GM23248 (cell line): ENCODE data around the gene PSME1. TPM values are rescaled to one million over a fixed set of nuclear protein-coding genes. Genes with fewer than 3 reads are reported as not detected.

Experiments used
- DNase-seq: peaks from one replicate; pipeline ENCODE4 v3.0.0-alpha.2; 2015
- H2AFZ ChIP-seq: fragments of 200-600 bp; sonication (generic); 2 replicates; pipeline ENCODE4 v1.6.1; 2016; ENCODE audit warnings: antibody characterized with exemption
- H3F3A ChIP-seq: fragments of 200-600 bp; sonication (generic); 2 replicates; pipeline ENCODE4 v1.6.1; 2016; ENCODE audit warnings: mild to moderate bottlenecking, antibody characterized with exemption, mixed run types; ENCODE audit not compliant: insufficient read depth
- H3K27ac ChIP-seq: fragments of 200-600 bp; sonication (generic); 2 replicates; pipeline ENCODE4 v1.5.1; 2016; ENCODE audit warnings: mild to moderate bottlenecking
- H3K27me3 ChIP-seq: fragments of 200-600 bp; sonication (generic); replicated peaks from 2 replicates; pipeline ENCODE4 v1.6.1; 2016; ENCODE audit warnings: mild to moderate bottlenecking; ENCODE audit not compliant: insufficient read depth
- H3K36me3 ChIP-seq: fragments of 200-600 bp; sonication (generic); 2 replicates; pipeline ENCODE4 v1.6.1; 2016; ENCODE audit warnings: low read depth, mild to moderate bottlenecking
- H3K4me1 ChIP-seq: fragments of 200-600 bp; sonication (generic); 2 replicates; pipeline ENCODE4 v1.6.1; 2016; ENCODE audit warnings: mild to moderate bottlenecking; ENCODE audit not compliant: insufficient read depth
- H3K4me2 ChIP-seq: fragments of 200-600 bp; sonication (generic); one replicate; pipeline ENCODE4 v1.6.1; 2016; ENCODE audit warnings: mild to moderate bottlenecking; ENCODE audit not compliant: unreplicated experiment
- H3K4me3 ChIP-seq: fragments of 200-600 bp; sonication (generic); 2 replicates; pipeline ENCODE4 v1.5.1; 2016; ENCODE audit warnings: mild to moderate bottlenecking
- H3K79me2 ChIP-seq: fragments of 200-600 bp; sonication (generic); 2 replicates; pipeline ENCODE4 v1.6.1; 2016; ENCODE audit warnings: mild to moderate bottlenecking; ENCODE audit not compliant: insufficient read depth
- H3K9ac ChIP-seq: fragments of 200-600 bp; sonication (generic); 2 replicates; pipeline ENCODE4 v1.6.1; 2016; ENCODE audit warnings: mild to moderate bottlenecking
- H3K9me2 ChIP-seq: fragments of 200-600 bp; sonication (generic); 2 replicates; pipeline ENCODE4 v1.6.1; 2016; ENCODE audit warnings: mixed run types, mild to moderate bottlenecking, moderate library complexity; ENCODE audit not compliant: insufficient read depth
- H3K9me3 ChIP-seq: fragments of 200-600 bp; sonication (generic); one replicate; pipeline ENCODE4 v1.6.1; 2017; ENCODE audit warnings: low read depth
- H4K20me1 ChIP-seq: fragments of 200-600 bp; sonication (generic); 2 replicates; pipeline ENCODE4 v1.6.0; 2016; ENCODE audit not compliant: insufficient read depth
- EZH2 ChIP-seq: fragments of 200-600 bp; sonication (generic); IDR thresholded peaks from 2 replicates; pipeline ENCODE4 v1.6.1; 2018; ENCODE audit warnings: antibody characterized with exemption, mild to moderate bottlenecking; ENCODE audit not compliant: insufficient read depth, poor library complexity, severe bottlenecking
- EZH2phosphoT487 ChIP-seq: fragments of 200-600 bp; sonication (generic); IDR thresholded peaks from 2 replicates; pipeline ENCODE4 v1.6.1; 2018; ENCODE audit warnings: antibody characterized with exemption, moderate library complexity, mild to moderate bottlenecking, low read depth; ENCODE audit not compliant: insufficient read depth
- WGBS, 2 experiments: methylation state at CpG; one replicate each; pipeline ENCODE4 v1.1.6; 2015 to 2017; ENCODE audit warnings: low lambda C conversion rate in 2 of 2, low coverage in 1 of 2; ENCODE audit errors: missing lambda C conversion rate in 2 of 2; 5-methylcytosine and 5-hydroxymethylcytosine counted together
- in situ Hi-C: fragments of 300-500 bp; cut with MboI; formaldehyde crosslinking; loops from 2 replicates; pipeline ENCODE4 v1.15.0; 2020
- polyA plus RNA-seq: library from polyadenylated mRNA; unstranded; fragments of >200 nt; fragmentation: Nextera tagmentation; extraction: Ambion mirVana; gene quantifications from 2 replicates; pipeline ENCODE4 v1.2.1, GENCODE V29; 2016
- total RNA-seq: library from RNA; depleted of rRNA; stranded (reverse); fragments of >200 nt; shearing (Covaris generic); gene quantifications from 2 replicates; pipeline ENCODE4 v1.2.3, GENCODE V29; 2014

The PSME1 gene
- total and polyA plus RNA-seq, 2 experiments from 2014 or later: 58.9 to 144 TPM

- DNase-seq: no peak
- peaks cover 45% of the 10 kb centered on the region for H3K79me2 ChIP-seq
- H3F3A ChIP-seq: peaks cover 9% of the 10 kb centered on the region
- H3K27me3 ChIP-seq: no peaks in the 10 kb centered on the region
- H3K4me2 ChIP-seq: no peak overlapping the region
- no peak overlapping the region for H3K4me3 ChIP-seq
- H3K4me1 ChIP-seq: peaks cover 18% of the 10 kb centered on the region; the same call in 1 of the 2 replicates
- H3K27ac ChIP-seq: no peak overlapping the region
- no peaks in the 10 kb centered on the region for H4K20me1 ChIP-seq
- no peak overlapping the region for H3K9ac ChIP-seq
- in situ Hi-C loops: no loop called here
- WGBS, 2 experiments: 81 to 88% methylated on average over 8 of the region's 8 CpGs
- H3K36me3 ChIP-seq: peaks cover 12% of the 10 kb centered on the region; the same call in 1 of the 2 replicates
- no peaks in the 10 kb centered on the region for H3K9me3 ChIP-seq
- no peak for TF ChIP-seq EZH2phosphoT487
- TF ChIP-seq EZH2: no peak
- H2AFZ ChIP-seq: no peak overlapping the region
- no peaks in the 10 kb centered on the region for H3K9me2 ChIP-seq
Observed at GRCh38 chr14:24137529-24138395, 1.8 kb downstream of the PSME1 start.

DNA sequence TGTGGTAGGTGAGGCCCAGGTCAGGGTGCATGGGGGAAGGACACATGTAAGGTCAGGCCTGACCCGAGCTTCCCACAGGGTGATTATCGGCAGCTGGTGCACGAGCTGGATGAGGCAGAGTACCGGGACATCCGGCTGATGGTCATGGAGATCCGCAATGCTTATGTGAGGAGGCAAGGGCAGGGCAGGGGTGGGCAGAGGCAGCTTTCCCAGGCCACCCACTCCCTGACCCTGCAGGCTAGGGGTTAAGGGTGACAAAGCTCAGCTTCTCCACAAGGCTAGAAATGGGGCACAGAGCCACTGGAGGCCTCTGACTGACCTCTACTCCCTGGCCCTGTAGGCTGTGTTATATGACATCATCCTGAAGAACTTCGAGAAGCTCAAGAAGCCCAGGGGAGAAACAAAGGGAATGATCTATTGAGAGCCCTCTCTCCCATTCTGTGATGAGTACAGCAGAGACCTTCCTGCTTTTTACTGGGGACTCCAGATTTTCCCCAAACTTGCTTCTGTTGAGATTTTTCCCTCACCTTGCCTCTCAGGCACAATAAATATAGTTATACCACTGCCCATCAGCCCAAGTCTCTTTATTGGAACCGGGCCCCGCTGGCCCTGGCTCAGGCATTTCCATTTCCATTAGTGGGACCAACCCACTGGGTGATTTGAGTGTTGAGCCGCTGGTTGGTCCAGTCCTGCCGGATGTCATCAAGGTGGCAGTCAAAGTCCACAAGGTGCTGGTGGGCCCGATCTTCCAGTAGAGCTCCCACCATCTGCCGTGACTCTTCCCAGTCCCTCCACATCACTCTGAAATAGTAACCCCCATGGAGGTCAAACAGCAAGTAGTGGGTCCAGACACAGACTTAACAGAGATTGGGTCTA is 2.6 kb downstream of the PSME1 start:
- in situ Hi-C loops: no loop called here
- H3K36me3 ChIP-seq: peaks cover 12% of the 10 kb centered on the region; the same call in 1 of the 2 replicates
- no peaks in the 10 kb centered on the region for H3K27me3 ChIP-seq
- no peak for DNase-seq
- H3K9me3 ChIP-seq: no peaks in the 10 kb centered on the region
- no peak overlapping the region for H3K4me2 ChIP-seq
- peaks cover 25% of the 10 kb centered on the region for H3K4me1 ChIP-seq
- no peak overlapping the region for H3K27ac ChIP-seq
- H3K4me3 ChIP-seq: no peak overlapping the region
- 87 to 88% methylated on average over 13 of the region's 13 CpGs for WGBS, 2 experiments
- TF ChIP-seq EZH2phosphoT487 (no peak), EZH2 (no peak)
- no peaks in the 10 kb centered on the region for H3K9me2 ChIP-seq
- no peaks in the 10 kb centered on the region for H4K20me1 ChIP-seq
- H2AFZ ChIP-seq: no peak overlapping the region
- peaks cover 17% of the 10 kb centered on the region for H3F3A ChIP-seq
- H3K9ac ChIP-seq: no peak overlapping the region
- H3K79me2 ChIP-seq: peaks cover 45% of the 10 kb centered on the region

DNA sequence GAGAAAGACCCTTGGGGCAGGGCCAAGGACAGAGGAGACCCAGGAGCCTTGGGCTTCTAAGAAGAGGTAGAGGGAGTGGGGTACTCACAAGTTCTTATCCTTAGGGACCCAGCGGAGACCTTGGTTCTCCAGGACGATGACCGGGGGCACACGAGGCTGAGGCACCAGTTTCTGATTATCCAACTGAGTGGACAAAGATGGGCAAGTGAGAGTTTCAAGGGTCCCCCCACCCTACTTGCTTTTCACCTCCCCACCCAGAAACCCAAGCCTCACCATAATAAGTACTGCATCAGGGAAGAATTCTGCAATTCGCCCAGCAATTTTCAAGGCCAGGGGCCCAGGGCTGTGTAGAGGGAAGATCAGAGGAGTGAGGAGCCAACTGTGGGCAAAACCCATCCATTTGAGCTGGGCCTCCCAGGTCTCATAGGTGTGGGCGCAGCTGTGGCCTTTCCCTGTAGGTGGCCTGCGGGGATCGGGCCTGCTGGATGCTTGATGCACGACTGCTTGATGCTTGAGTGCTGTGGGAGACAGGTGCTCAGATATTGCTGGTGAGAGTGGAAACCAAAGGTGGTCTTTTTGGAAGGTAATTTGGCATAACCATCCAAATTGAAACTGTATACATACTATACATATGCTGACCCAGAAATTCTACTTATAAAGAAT is 3.4 kb downstream of the PSME1 start:
- Histone ChIP-seq H3K9me3 (no peaks in the 10 kb centered on the region), H3K27ac (no peak overlapping the region), H3K27me3 (no peaks in the 10 kb centered on the region), H2AFZ (no peak overlapping the region), H3F3A (peaks cover 24% of the 10 kb centered on the region), H3K9ac (peak overlapping the region; percentile 81; the same call in 1 of the 2 replicates), H3K36me3 (peaks cover 12% of the 10 kb centered on the region; the same call in 1 of the 2 replicates), H3K79me2 (peaks cover 51% of the 10 kb centered on the region), H3K4me3 (peak overlapping the region; percentile 93), H3K4me1 (peaks cover 31% of the 10 kb centered on the region), H3K9me2 (no peaks in the 10 kb centered on the region), H3K4me2 (peak overlapping the region; percentile 95), H4K20me1 (no peaks in the 10 kb centered on the region)
- whole genome bisulfite sequencing, 2 experiments: 93 to 96% methylated on average over 9 of the region's 9 CpGs
- TF ChIP-seq EZH2 (no peak), EZH2phosphoT487 (no peak)
- in situ Hi-C loops: no loop called here
- no peak for DNase-seq
